Measurements from ENCODE around the gene MSGN1. TPM values are rescaled to one million over a fixed set of nuclear protein-coding genes. Genes with fewer than 3 reads are reported as not detected.
A peak's percentile ranks its signal among the peaks of the same experiment; 100 is the strongest.

Gene MSGN1
- total and polyA plus RNA-seq, 2 of the 4 experiments (the other 2 are of a cell fraction): not detected

- H3K9me3 ChIP-seq (ENCODE audit: control insufficient read depth, insufficient read depth, low read length): no peaks in the 10 kb centered on the region
- in situ Hi-C loops (cut with MboI; ENCODE audit: low sequenced_read_pairs) (loop anchor here (25.0 kb wide), 1 partner anchor 310 kb away; no protein-coding TSS in a partner anchor), dilution Hi-C loops (cut with HindIII; ENCODE audit: low sequenced_read_pairs, unreplicated experiment) (no loop called here), intact Hi-C loops (cut with micrococcal nuclease) (loop anchor here (1.0 kb wide), 4 partner anchors 265 to 526 kb away; no protein-coding TSS in a partner anchor)
- H2AFZ ChIP-seq (replicated peaks; ENCODE audit: low read length, poor library complexity): peak overlapping the region; percentile 12
- no peaks in the 10 kb centered on the region for H3K9me1 ChIP-seq (ENCODE audit: insufficient read depth, low read length)
- no TSS peak for BruUV-seq (replicated peaks)
- no peak overlapping the region for H3K27ac ChIP-seq (ENCODE audit: insufficient read depth, low read length)
- no peaks in the 10 kb centered on the region for H3K4me1 ChIP-seq (ENCODE audit: control insufficient read depth, insufficient read depth, low read length)
- H3K27me3 ChIP-seq (ENCODE audit: control insufficient read depth, insufficient read depth, low read length): peaks cover 5% of the 10 kb centered on the region
- ChIA-PET POLR2A (ENCODE audit: unreplicated experiment) (no interaction called here), CTCF (interaction anchor here (0.8 to 1.2 kb wide), 2 partner anchors 266 to 298 kb away, joined by 3 to 4 read pairs; no protein-coding TSS in a partner anchor)
- no peak overlapping the region for H2AK9ac ChIP-seq (replicated peaks; ENCODE audit: low read depth, low read length, poor library complexity)
- no peak overlapping the region for H3K23ac ChIP-seq (ENCODE audit: low read depth, low read length)
- no peak overlapping the region for H3K14ac ChIP-seq (replicated peaks; ENCODE audit: low read depth, low read length)
- H4K8ac ChIP-seq (ENCODE audit: low read depth in 2 of 2, low read length in 2 of 2): no peak overlapping the region
- no peak overlapping the region for H2BK20ac ChIP-seq (ENCODE audit: low read depth, low read length)
- H3K9ac ChIP-seq (ENCODE audit: low read depth, low read length): no peak overlapping the region
- H3K4me2 ChIP-seq (ENCODE audit: low read depth, low read length): no peak overlapping the region
- H2BK5ac ChIP-seq (ENCODE audit: low read depth, low read length, poor library complexity, severe bottlenecking): no peak overlapping the region
- H2BK120ac ChIP-seq (ENCODE audit: low read depth, low read length): no peak overlapping the region
- no peaks in the 10 kb centered on the region for H3K79me1 ChIP-seq (ENCODE audit: low read depth in 1 of 2, low read length in 2 of 2)
- H4K91ac ChIP-seq (ENCODE audit: insufficient read depth, low read depth, low read length): no peak overlapping the region
- H4K5ac ChIP-seq (ENCODE audit: low read depth, low read length): no peak overlapping the region
- no peak overlapping the region for H3K56ac ChIP-seq (ENCODE audit: extremely low read depth, insufficient read depth, low read length)
- no CpG with 5 or more reads among the region's 9 CpGs for WGBS, 2 experiments (ENCODE audit: extremely low coverage in 2 of 2, insufficient read length in 1 of 2)
- DNase-seq (peak; percentile 69), ATAC-seq (ENCODE audit: low read depth) (peak; percentile 98)
- no peak overlapping the region for H3K18ac ChIP-seq (ENCODE audit: low read depth, low read length)
- H4K20me1 ChIP-seq (ENCODE audit: insufficient read depth, low read length): no peaks in the 10 kb centered on the region
- no peaks in the 10 kb centered on the region for H3K36me3 ChIP-seq (ENCODE audit: control insufficient read depth, insufficient read depth, low read length)
- no peak overlapping the region for H2BK15ac ChIP-seq (ENCODE audit: low read depth, low read length)
- no peak overlapping the region for H2AK5ac ChIP-seq (ENCODE audit: low read depth, low read length)
- no peak overlapping the region for H3K4me3 ChIP-seq (ENCODE audit: insufficient read depth, low read depth, low read length)
- no peak overlapping the region for H3K4ac ChIP-seq (ENCODE audit: low read depth, low read length)
- TF ChIP-seq NFE2L2 (IDR thresholded peaks at IDR 0.05; ENCODE audit: low read depth, low read length): no peak
- TF ChIP-seq BHLHE40 (IDR thresholded peaks at IDR 0.05; ENCODE audit: low read depth, low read length): no peak
- peak; percentile 98 for TF ChIP-seq CTCF (conservative IDR thresholded peaks at IDR 0.05; ENCODE audit: low read depth, low read length)
- no peak for TF ChIP-seq ELK1 (IDR thresholded peaks at IDR 0.05; ENCODE audit: borderline replicate concordance, low read depth, low read length)
- no peak for TF ChIP-seq MXI1 (IDR thresholded peaks at IDR 0.05; ENCODE audit: borderline replicate concordance, low read depth, low read length)
- 0 out of 2 replicates have a peak, but pooled peaks have one; percentile 19 for TF ChIP-seq CEBPB (IDR thresholded peaks at IDR 0.05; ENCODE audit: low read depth, low read length)
- 0 out of 2 replicates have a peak, but pooled peaks have one; percentile 36 for TF ChIP-seq MAZ (IDR thresholded peaks at IDR 0.05; ENCODE audit: borderline replicate concordance, low read depth, low read length)
- 0 out of 2 replicates have a peak, but pooled peaks have one; percentile 23 for TF ChIP-seq FOS (IDR thresholded peaks at IDR 0.05; ENCODE audit: low read depth, low read length)
- peak; percentile 98 for TF ChIP-seq RAD21 (IDR thresholded peaks at IDR 0.05; ENCODE audit: low read length)
- TF ChIP-seq SMC3 (IDR thresholded peaks at IDR 0.05; ENCODE audit: low read depth, low read length): peak; percentile 99
- TF ChIP-seq CHD1 (IDR thresholded peaks at IDR 0.05; ENCODE audit: low read depth, low read length): peak; percentile 89; the same call in 1 of the 2 replicates
- TF ChIP-seq RFX5 (IDR thresholded peaks at IDR 0.05; ENCODE audit: low read depth, low read length): no peak
- TF ChIP-seq POLR2A (IDR thresholded peaks at IDR 0.05; ENCODE audit: low read depth, low read length): peak; percentile 71
- peak; percentile 49 for TF ChIP-seq MAFK (IDR thresholded peaks at IDR 0.05; ENCODE audit: low read depth, low read length)
- no peak for TF ChIP-seq RCOR1 (IDR thresholded peaks at IDR 0.05; ENCODE audit: insufficient replicate concordance, low read length)
Measured at GRCh38 chr2:17851731-17852585, 35.7 kb downstream of the MSGN1 start.
